Parietal lobe (tissue), 2 donors: ENCODE data around the gene WT1. TPM values are rescaled to one million over a fixed set of nuclear protein-coding genes. Genes with fewer than 3 reads are reported as not detected.

ENCODE experiments used
- small RNA-seq: library from RNA; depleted of rRNA; stranded (forward); fragments of <200 nt; gene quantifications from one replicate; pipeline ENCODE3, GENCODE V24; 2014; ENCODE audit warnings: low replicate concordance
- total RNA-seq: library from RNA; depleted of rRNA; stranded (reverse); fragments of >200 nt; gene quantifications from one replicate; pipeline ENCODE4 v1.2.3, GENCODE V29; 2014

WT1 gene
- not detected for total RNA-seq

GRCh38 chr11:32435511-32435941, at the start of gene WT1:
TSS of gene WT1 (minus strand) at chr11:32435539.

Small RNAs within 50 kb of the gene (small RNA-seq; reads per million reads assigned to genes)
- gene RF02204: not detected
- not detected for gene RF02205

Other genes with a start within 250 kb of the WT1 start
- 125 TPM for gene EIF3M, start 148.3 kb upstream of the WT1 start, total RNA-seq